IPS DF 19.7 (cell line): ENCODE data around the gene ARHGAP15.

ENCODE experiments used
- DNase-seq: peaks from one replicate; pipeline ENCODE4 v3.0.0-alpha.2; 2013; ENCODE audit warnings: low read depth, low spot score

The ARHGAP15 gene

DNA sequence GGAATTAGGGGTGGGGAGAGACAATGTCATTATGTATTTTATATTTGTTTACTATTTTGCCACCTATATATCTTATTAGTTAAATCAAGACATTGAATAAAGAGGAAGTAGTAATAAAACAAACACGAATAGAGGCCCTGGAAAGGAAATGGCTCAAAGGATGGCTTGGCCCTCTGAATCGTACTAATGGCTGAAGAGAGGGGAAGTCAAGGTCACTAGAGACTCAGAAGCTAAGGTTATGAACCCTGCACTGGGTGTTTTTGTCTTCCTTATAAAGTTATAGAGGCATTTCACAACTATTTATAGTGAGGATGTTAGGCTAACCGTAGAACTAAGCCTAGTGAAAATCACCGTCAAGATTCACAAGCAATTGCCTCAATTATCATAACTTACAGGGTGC, 685.9 kb downstream of the ARHGAP15 start:
- no peak for DNase-seq

DNA sequence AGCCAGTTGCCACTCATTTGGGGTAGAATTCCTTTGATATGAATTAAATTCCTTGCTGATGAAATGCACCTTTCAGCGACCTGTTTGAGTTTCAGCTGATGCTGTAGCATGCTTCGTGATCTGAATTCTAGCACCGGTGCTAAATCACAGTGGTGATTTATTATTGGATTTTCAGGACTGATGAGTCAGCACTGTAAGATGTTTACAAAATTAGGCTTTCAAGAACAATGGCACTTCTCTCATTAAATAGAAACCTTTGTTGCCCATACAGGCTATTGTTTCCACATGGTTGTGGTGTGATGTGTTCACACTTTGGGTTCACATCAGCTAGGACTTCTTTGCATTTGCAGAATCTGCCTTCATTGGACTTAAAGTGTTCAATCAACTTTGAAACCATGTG, 687.7 kb downstream of the ARHGAP15 start:
- no peak for DNase-seq
